Measurements from ENCODE around the gene SORCS2.

DNA sequence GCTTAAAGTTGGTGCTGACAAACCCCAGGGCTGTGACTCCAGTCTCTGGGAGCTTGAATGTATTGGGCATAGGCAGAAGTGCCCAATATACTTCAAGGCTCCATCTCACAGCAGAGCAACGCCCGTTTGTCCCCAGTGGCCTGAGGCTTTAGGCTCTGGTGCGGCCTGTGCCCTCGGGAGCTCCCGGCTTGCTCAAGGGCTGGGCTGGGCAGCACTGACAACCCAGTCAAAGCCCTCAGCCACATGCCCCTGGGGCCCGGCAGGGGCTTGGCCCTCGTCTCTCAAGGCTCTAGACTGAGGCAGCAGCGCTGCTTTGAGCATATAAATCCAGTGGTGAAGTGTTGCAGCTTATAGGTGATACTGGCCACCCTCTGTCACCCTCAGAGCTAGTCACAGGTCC lies 543.6 kb downstream of the SORCS2 start:
- no peak for TF ChIP-seq GATA3 (IDR thresholded peaks at IDR 0.05; ENCODE audit: low read depth, low read length)
- TF ChIP-seq GATA2 (IDR thresholded peaks at IDR 0.05; ENCODE audit: low read depth, low read length): no peak

Measured in SH-SY5Y (cell line).